NCI-H524 (cell line): Measurements from ENCODE around the gene SPATA22.
"Not testable (repeated sequence)": the region's sequence is repeated elsewhere in the genome, so short reads cannot be mapped to it uniquely, and the experiment has no call there.

Source experiments
- DNase-seq, 2 experiments: peaks; one replicate each; lab custom pipeline; 2025; lab: John Stamatoyannopoulos, UW

SPATA22 gene, protein sequence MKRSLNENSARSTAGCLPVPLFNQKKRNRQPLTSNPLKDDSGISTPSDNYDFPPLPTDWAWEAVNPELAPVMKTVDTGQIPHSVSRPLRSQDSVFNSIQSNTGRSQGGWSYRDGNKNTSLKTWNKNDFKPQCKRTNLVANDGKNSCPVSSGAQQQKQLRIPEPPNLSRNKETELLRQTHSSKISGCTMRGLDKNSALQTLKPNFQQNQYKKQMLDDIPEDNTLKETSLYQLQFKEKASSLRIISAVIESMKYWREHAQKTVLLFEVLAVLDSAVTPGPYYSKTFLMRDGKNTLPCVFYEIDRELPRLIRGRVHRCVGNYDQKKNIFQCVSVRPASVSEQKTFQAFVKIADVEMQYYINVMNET

DNA sequence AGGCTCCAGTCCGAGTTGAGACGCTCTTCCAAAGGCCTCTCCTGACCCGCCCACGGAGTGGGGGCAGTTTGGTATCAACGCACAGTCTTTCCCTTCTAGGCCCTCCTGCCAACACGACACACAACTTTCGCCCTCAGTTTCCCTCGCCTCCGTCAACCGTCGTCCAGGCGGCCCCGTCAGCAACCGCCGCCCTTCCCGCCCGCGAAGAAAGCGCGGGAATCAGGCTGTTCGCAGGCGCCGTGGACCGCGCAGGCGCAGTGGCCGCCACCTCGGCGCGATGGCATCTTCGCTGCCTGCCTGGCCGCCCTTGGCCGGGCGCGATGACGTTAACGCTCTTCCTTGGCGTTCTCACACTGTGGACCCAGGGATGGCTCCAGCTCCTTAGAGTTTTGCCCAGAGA is at the start of gene SPATA22:
SPATA22 (minus strand) TSS at position 221 of the 400 bp plus-strand sequence. CDS start 2,494 bp downstream, outside the sequence.
- DNase-seq = no peak

GRCh38 chr17:3519472-3519871 is 47.9 kb upstream of the SPATA22 start:
- DNase-seq = not testable (repeated sequence)

DNA sequence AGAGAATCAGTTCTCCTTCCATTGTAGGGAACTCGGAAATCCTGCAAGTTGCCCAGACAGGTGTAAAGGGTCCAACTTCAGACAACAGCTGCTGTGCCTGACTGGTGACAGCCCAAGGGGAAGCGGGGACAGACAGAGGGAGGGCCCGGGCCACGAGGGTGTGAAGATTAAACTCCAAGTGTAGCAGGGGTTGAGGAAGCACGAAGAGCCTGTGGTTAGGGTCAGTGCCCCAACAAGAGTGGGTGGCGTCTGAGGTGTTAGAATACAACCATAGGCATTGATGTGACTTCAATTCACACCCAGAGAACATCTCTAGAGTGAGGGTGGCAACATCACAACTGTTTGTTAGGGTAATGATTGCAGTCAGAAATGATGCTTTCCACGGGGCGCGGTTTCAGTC is 43.3 kb upstream of the SPATA22 start:
- no peak for DNase-seq

- not testable (repeated sequence) for DNase-seq
Observed at GRCh38 chr17:3514167-3514566, 42.5 kb upstream of the SPATA22 start.

GRCh38 chr17:3513305-3514035 is 41.9 kb upstream of the SPATA22 start:
- no peak for DNase-seq

GRCh38 chr17:3512505-3513171 is 41.0 kb upstream of the SPATA22 start:
- DNase-seq = no peak

DNA sequence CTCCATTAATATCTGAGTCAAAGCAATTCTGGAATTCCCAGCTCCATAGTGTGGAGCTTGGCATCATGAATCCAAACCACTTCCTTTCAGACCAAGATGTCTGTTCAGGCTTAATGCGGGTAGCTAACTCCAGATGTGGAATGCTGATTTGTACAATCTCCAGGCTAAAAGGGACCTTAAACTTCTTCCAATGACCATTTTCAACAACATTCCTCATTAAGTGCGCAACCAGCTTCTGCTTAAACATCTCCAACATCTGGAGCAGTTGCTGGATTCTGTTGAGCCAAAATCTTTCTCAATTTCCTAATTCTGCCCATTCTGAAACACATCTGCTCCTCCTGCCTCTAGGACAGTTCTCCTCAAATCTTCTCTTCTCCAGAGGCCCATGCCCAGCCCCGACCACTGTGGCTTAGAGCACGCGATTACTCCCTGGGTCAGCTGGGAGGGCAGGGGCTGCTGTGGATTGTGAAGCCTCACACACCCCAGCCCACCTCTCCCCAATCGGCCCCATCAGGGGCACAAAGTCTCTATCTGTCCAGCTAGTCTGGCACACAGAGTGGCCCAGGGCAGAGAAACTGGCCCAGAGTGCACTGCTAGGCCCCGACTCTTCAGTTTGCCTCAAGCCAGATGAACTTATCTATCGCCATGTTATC is 40.4 kb upstream of the SPATA22 start:
- DNase-seq = no peak

GRCh38 chr17:3510090-3510489 is 38.5 kb upstream of the SPATA22 start:
- no peak for DNase-seq

DNA sequence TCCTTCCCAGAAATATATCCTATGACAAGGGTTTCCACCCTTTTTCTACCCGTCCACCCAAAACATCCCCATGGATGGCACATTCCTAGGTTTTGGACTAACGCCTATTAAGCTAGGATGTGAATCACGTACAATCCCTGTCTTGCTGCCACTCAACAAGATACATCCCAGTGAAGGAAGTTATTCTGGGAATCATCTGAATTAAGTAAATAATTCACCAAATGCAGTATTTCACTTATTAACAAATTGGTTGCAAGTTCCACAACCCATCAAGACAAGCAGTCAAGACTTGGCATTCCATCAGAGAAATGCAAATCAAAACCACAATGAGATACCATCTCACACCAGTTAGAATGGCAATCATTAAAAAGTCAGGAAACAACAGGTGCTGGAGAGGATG is 36.2 kb upstream of the SPATA22 start:
- no peak for DNase-seq

DNA sequence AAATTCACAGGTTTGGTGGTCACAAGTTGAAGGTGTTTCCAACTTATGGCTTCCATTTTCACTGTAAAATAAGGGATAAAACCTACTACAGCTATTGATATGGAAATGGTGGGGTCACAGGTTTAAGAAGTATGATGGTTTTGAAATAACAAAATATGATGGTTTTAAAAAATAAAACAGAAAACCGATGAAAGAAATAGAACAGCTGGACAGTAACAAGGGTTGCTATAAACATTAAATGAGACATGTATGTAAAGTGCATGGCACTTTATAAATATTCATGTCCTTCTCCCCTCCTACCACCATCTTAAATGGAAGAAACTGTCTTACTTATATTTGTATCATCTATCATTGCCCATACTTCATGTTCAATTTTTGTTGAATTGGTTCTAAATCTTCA is 35.5 kb upstream of the SPATA22 start:
- DNase-seq = no peak

- no peak for DNase-seq
Observed at GRCh38 chr17:3506054-3506453, 34.4 kb upstream of the SPATA22 start.

DNA sequence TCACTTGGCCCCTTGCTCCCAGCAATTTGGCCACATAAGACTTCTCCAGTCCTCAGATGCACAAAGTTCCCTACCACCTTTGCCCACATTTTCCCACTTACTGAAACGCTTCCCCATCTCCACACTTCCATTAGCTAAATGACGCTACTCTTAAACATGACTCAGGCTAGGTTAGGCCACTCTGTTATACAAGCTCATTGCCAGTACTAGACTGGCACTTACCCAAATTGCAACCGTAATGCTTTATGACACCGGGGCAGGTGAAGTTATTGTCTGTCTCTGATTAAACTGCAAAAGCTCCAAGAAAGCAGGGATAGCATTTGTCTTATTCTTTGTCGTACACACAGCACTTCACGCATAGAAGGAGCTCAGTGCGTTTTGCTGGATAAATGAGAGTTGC is 33.4 kb upstream of the SPATA22 start:
- DNase-seq = no peak

- DNase-seq = no peak
Observed at GRCh38 chr17:3503285-3503684, 31.7 kb upstream of the SPATA22 start.

GRCh38 chr17:3502466-3502865 is 30.8 kb upstream of the SPATA22 start:
- DNase-seq = no peak

- no peak for DNase-seq
Observed at GRCh38 chr17:3501344-3501743, 29.7 kb upstream of the SPATA22 start.

GRCh38 chr17:3497101-3497500 is 25.5 kb upstream of the SPATA22 start:
- DNase-seq = no peak

GRCh38 chr17:3485481-3486068 is 14.0 kb upstream of the SPATA22 start:
- DNase-seq = no peak

GRCh38 chr17:3482852-3483251 is 11.2 kb upstream of the SPATA22 start:
- DNase-seq = no peak

DNA sequence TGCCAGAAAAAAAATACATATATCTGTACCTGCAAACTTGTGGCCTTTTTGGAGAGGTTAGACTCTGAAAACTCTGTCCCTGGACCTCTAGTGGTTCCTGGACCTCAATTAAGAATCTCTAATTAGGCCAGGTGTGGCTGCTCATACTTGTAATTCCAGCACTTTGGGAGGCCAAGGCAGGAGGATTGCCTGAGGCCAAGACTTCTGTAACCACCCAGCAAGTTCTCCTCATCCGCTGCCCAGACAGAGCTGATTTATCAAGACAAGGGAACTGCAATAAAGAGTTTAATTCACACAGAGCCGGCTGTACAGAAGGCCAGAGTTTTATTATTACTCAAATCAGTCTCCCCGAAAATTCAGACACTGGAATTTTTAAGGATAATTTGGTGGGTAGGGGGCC is 8.4 kb upstream of the SPATA22 start:
- no peak for DNase-seq

DNA sequence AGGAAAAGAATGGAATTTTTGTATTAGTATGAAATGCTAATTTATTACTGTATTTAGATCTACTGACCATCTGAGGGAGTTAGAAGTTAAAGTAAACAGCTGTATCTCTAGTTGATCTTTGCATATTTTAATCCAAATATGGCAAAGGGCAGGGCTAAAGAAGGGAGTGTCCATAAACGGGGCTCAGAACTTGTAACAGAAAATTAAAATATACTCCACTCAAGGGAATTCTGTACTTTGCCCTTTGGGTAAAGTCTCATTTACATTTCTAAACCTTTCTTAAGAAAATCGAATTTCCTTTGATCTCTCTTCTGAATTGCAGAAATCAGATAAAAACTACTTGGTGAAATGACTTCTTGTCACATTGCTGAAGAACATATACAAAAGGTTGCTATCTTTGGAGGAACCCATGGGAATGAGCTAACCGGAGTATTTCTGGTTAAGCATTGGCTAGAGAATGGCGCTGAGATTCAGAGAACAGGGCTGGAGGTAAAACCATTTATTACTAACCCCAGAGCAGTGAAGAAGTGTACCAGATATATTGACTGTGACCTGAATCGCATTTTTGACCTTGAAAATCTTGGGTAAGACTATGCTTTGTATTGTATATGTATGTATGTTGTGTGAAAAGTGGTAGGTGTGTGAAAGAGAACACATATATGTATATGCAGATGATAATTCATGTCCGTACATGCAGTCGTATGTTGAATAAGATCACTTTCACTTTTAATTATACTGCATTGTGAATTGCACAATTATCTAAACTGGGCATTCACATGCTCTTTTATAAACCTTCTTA is 4.4 kb upstream of the SPATA22 start, which contains the start of gene ASPA:
ASPA (plus strand) TSS at position 186 of the 799 bp plus-strand sequence; CDS start at position 349, 163 bp downstream.
- DNase-seq = no peak

DNA sequence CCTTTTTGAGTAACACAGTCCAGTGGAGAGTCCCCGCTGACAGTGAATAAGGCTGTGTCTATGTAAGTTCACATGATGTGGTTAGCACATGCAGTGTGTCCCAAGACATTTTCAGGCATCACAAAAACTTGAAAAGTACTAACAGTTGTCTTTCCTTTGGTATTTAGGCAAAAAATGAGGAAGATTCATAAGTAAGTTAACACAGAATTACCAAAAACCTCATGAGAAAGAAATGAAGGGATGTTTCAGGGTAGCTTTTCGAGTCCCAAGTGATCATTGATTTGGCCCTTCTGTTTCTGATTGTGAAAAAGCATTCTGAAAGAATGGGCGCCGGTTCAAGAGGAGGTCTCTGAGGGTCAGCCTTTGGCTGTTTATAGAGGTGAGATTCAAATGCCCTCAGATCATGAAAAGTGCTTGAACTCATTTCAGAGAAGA is 3.6 kb upstream of the SPATA22 start:
- DNase-seq = no peak
